HepG2 (cell line): ENCODE results near the gene SMAD6. TPM values are rescaled to one million over a fixed set of nuclear protein-coding genes. Genes with fewer than 3 reads are reported as not detected.

ENCODE experiments used
- ASH2L ChIP-seq: fragments of 300-600, 200-600 bp; sonication (generic); IDR thresholded peaks from 2 replicates; pipeline ENCODE4 v1.7.0; 2017; ENCODE audit warnings: low read depth, mild to moderate bottlenecking, moderate library complexity, mixed read lengths, low read length; ENCODE audit not compliant: insufficient read length
- CREB3 ChIP-seq: sonication (generic); formaldehyde crosslinking; IDR thresholded peaks from 2 replicates; pipeline ENCODE4 v1.5.0; 2020; ENCODE audit warnings: missing genetic modification reagents
- GPBP1L1 ChIP-seq: sonication (generic); formaldehyde crosslinking; IDR thresholded peaks from 2 replicates; pipeline ENCODE4 v1.5.0; 2020; ENCODE audit warnings: mild to moderate bottlenecking, missing genetic modification reagents
- SOX13 ChIP-seq, 3 experiments: fragments of 450-650 bp in 1 of 3; sonication (generic) in 1 of 3; formaldehyde crosslinking in 1 of 3; IDR thresholded peaks in 2 of 3; conservative IDR thresholded peaks in 1 of 3; 2 replicates each; pipeline versions ENCODE4 v1.5.0 to v1.6.1; 2016 to 2020; ENCODE audit warnings: antibody characterized with exemption in 1 of 3, mild to moderate bottlenecking in 1 of 3, missing compliant biosample characterization in 1 of 3, missing genetic modification reagents in 1 of 3, moderate library complexity in 1 of 3
- TEAD3 ChIP-seq: optimal IDR thresholded peaks from 2 replicates; pipeline ENCODE3; 2016; ENCODE audit warnings: borderline replicate concordance
- ZBTB14 ChIP-seq: sonication (generic); formaldehyde crosslinking; IDR thresholded peaks from 2 replicates; pipeline ENCODE4 v1.4.0; 2020; ENCODE audit warnings: missing genetic modification reagents
- ZNF501 ChIP-seq: sonication (generic); formaldehyde crosslinking; IDR thresholded peaks from 2 replicates; pipeline ENCODE4 v1.5.1; 2020; ENCODE audit warnings: mild to moderate bottlenecking, moderate library complexity, missing genetic modification reagents
- ZNF766 ChIP-seq: sonication (generic); formaldehyde crosslinking; IDR thresholded peaks from 2 replicates; pipeline ENCODE4 v1.5.0; 2020; ENCODE audit warnings: missing genetic modification reagents, borderline replicate concordance
- ZNF768 ChIP-seq: sonication (generic); formaldehyde crosslinking; IDR thresholded peaks from 2 replicates; pipeline ENCODE4 v1.4.0; 2020; ENCODE audit warnings: missing genetic modification reagents
- polyA plus RNA-seq, 8 experiments: library from polyadenylated mRNA; depleted of rRNA in 3 of 8; stranded (reverse) in 7 of 8; unstranded in 1 of 8; fragments of >200 nt; fragmentation: Illumina TruSeq in 4 of 8; extraction: Trizol in 4 of 8; gene quantifications; 2 replicates each; pipeline versions ENCODE4 v1.2.1 to v1.2.3, GENCODE V29; 2011 to 2016; ENCODE audit warnings: low read depth in 4 of 8, missing spikeins in 1 of 8, mixed read lengths in 1 of 8; ENCODE audit not compliant: insufficient read depth in 1 of 8
- total RNA-seq, 5 experiments: library from RNA; depleted of rRNA; stranded (reverse); fragments of >200 nt; fragmentation: Illumina TruSeq; extraction: Trizol; gene quantifications; 2 replicates each; pipeline ENCODE4 v1.2.3, GENCODE V29; 2016; ENCODE audit warnings: low read depth in 1 of 5
- TF ChIP-seq, protein P1 (sequence below): sonication (generic); formaldehyde crosslinking; conservative IDR thresholded peaks from 2 replicates; pipeline ENCODE4 v1.8.0; 2022; ENCODE audit warnings: missing genetic modification reagents

Gene SMAD6
- total and polyA plus RNA-seq, 2 of the 13 experiments (the other 11 are each of a cell fraction or from before 2014, with no cell fraction given), result 3.3 to 4.4 TPM

- TF ChIP-seq GPBP1L1 (CRISPR knock-in tag) (no peak), ASH2L (no peak), SOX13 (IDR thresholded peaks at IDR 0.05) (no peak), SOX13 (CRISPR knock-in tag; conservative IDR thresholded peaks at IDR 0.05 in 1 of 2, IDR thresholded peaks at IDR 0.05 in 1 of 2) (no peak), ZNF766 (no peak), CREB3 (CRISPR knock-in tag) (no peak), TEAD3 (no peak), ZNF768 (CRISPR knock-in tag) (no peak), ZBTB14 (CRISPR knock-in tag) (no peak), ZNF501 (CRISPR knock-in tag) (no peak)
- TF ChIP-seq, protein P1, sequence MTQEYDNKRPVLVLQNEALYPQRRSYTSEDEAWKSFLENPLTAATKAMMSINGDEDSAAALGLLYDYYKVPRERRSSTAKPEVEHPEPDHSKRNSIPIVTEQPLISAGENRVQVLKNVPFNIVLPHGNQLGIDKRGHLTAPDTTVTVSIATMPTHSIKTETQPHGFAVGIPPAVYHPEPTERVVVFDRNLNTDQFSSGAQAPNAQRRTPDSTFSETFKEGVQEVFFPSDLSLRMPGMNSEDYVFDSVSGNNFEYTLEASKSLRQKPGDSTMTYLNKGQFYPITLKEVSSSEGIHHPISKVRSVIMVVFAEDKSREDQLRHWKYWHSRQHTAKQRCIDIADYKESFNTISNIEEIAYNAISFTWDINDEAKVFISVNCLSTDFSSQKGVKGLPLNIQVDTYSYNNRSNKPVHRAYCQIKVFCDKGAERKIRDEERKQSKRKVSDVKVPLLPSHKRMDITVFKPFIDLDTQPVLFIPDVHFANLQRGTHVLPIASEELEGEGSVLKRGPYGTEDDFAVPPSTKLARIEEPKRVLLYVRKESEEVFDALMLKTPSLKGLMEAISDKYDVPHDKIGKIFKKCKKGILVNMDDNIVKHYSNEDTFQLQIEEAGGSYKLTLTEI (CRISPR knock-in tag), result no peak
Measured at GRCh38 chr15:66767240-66767659, 65.2 kb downstream of the SMAD6 start (continued).
